ENCODE measurements around the gene DHRS1. TPM values are rescaled to one million over a fixed set of nuclear protein-coding genes. Genes with fewer than 3 reads are reported as not detected.

DHRS1 gene
- total RNA-seq, 1 experiment from 2014 or later = 8.9 TPM

DNA sequence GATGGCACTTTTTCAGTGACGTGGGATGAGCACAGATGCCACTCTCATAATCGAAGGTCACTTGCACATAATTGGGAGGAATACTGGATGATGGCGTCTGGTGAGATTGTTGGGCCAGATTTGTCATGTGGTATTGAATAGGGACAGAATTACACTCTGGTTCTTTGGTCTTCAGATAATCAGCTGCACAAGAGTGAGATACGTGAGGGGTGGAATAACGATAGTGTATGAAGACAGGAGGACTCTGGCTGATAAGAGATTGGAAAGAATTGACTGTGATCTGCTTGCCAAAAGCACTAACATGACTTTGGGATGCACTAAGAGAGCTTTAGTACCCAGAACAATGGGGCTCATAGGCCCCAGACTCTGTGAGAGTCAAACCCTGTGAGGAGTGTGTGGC lies 21.2 kb downstream of the DHRS1 start:
- in situ Hi-C loops (cut with HindIII; ENCODE audit: low pct_unique_long_range_greater_than_20kb, low sequenced_read_pairs) = no loop called here
- ChIA-PET POLR2A (no interaction called here), CTCF (no interaction called here)
- Histone ChIP-seq H3K9me3 (ENCODE audit: control insufficient read depth, insufficient read depth, low read depth, low read length) (no peaks in the 10 kb centered on the region), H3K4me1 (ENCODE audit: control insufficient read depth, insufficient read depth, low read length) (no peaks in the 10 kb centered on the region), H3K27me3 (ENCODE audit: control insufficient read depth, insufficient read depth, low read length) (no peaks in the 10 kb centered on the region), H3K27ac (ENCODE audit: low read length) (no peak overlapping the region), H3K36me3 (ENCODE audit: control insufficient read depth, insufficient read depth, low read length) (no peaks in the 10 kb centered on the region), H3K4me3 (ENCODE audit: low read depth in 2 of 2, low read length in 2 of 2) (no peak overlapping the region)
- TF ChIP-seq, protein P1, sequence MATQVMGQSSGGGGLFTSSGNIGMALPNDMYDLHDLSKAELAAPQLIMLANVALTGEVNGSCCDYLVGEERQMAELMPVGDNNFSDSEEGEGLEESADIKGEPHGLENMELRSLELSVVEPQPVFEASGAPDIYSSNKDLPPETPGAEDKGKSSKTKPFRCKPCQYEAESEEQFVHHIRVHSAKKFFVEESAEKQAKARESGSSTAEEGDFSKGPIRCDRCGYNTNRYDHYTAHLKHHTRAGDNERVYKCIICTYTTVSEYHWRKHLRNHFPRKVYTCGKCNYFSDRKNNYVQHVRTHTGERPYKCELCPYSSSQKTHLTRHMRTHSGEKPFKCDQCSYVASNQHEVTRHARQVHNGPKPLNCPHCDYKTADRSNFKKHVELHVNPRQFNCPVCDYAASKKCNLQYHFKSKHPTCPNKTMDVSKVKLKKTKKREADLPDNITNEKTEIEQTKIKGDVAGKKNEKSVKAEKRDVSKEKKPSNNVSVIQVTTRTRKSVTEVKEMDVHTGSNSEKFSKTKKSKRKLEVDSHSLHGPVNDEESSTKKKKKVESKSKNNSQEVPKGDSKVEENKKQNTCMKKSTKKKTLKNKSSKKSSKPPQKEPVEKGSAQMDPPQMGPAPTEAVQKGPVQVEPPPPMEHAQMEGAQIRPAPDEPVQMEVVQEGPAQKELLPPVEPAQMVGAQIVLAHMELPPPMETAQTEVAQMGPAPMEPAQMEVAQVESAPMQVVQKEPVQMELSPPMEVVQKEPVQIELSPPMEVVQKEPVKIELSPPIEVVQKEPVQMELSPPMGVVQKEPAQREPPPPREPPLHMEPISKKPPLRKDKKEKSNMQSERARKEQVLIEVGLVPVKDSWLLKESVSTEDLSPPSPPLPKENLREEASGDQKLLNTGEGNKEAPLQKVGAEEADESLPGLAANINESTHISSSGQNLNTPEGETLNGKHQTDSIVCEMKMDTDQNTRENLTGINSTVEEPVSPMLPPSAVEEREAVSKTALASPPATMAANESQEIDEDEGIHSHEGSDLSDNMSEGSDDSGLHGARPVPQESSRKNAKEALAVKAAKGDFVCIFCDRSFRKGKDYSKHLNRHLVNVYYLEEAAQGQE (IDR thresholded peaks at IDR 0.05; ENCODE audit: insufficient read depth in 1 of 2, low read depth in 2 of 2, low read length in 1 of 2) = no peak
- TF ChIP-seq TCF7L2 (IDR thresholded peaks at IDR 0.05; ENCODE audit: low read depth, low read length) (no peak), POLR2AphosphoS5 (IDR thresholded peaks at IDR 0.05; ENCODE audit: low read depth, low read length) (no peak), SIN3A (IDR thresholded peaks at IDR 0.05; ENCODE audit: borderline replicate concordance, insufficient read depth, low read depth, low read length) (no peak), CTCF (IDR thresholded peaks at IDR 0.05) (no peak)
- intact Hi-C loops (cut with micrococcal nuclease; ENCODE audit: unreplicated experiment) = no loop called here
- no TSS peak for BruUV-seq (replicated peaks)
- no peak for DNase-seq (ENCODE audit: low read depth, low spot score)
- no peak for ATAC-seq

- in situ Hi-C loops (cut with HindIII; ENCODE audit: low pct_unique_long_range_greater_than_20kb, low sequenced_read_pairs) (no loop called here), intact Hi-C loops (cut with micrococcal nuclease; ENCODE audit: unreplicated experiment) (no loop called here)
- H3K27me3 ChIP-seq (ENCODE audit: control insufficient read depth, insufficient read depth, low read length) = no peaks in the 10 kb centered on the region
- no peak for TF ChIP-seq POLR2AphosphoS5 (IDR thresholded peaks at IDR 0.05; ENCODE audit: low read depth, low read length)
- no peak for TF ChIP-seq TCF7L2 (IDR thresholded peaks at IDR 0.05; ENCODE audit: low read depth, low read length)
- TF ChIP-seq, protein P1 (IDR thresholded peaks at IDR 0.05; ENCODE audit: insufficient read depth in 1 of 2, low read depth in 2 of 2, low read length in 1 of 2) = no peak
- no peak for TF ChIP-seq CTCF (IDR thresholded peaks at IDR 0.05)
- TF ChIP-seq SIN3A (IDR thresholded peaks at IDR 0.05; ENCODE audit: borderline replicate concordance, insufficient read depth, low read depth, low read length) = no peak
- H3K36me3 ChIP-seq (ENCODE audit: control insufficient read depth, insufficient read depth, low read length) = no peaks in the 10 kb centered on the region
- no peak overlapping the region for H3K4me3 ChIP-seq (ENCODE audit: low read depth in 2 of 2, low read length in 2 of 2)
- no peak overlapping the region for H3K27ac ChIP-seq (ENCODE audit: low read length)
- DNase-seq (ENCODE audit: low read depth, low spot score) (no peak), ATAC-seq (no peak)
- H3K4me1 ChIP-seq (ENCODE audit: control insufficient read depth, insufficient read depth, low read length) = no peaks in the 10 kb centered on the region
- no peaks in the 10 kb centered on the region for H3K9me3 ChIP-seq (ENCODE audit: control insufficient read depth, insufficient read depth, low read depth, low read length)
- ChIA-PET CTCF (no interaction called here), POLR2A (interaction anchor here (0.6 kb wide), 1 partner anchor 34 kb away, joined by 6 read pairs; no protein-coding TSS in a partner anchor)
- BruUV-seq (replicated peaks) = no TSS peak
Measured at GRCh38 chr14:24277606-24278321, 21.8 kb downstream of the DHRS1 start.

Measured in Panc1 (cell line).